Skeletal muscle satellite cell (primary cell): ENCODE results near the gene C14orf180.
"Not testable (repeated sequence)": the region's sequence is repeated elsewhere in the genome, so short reads cannot be mapped to it uniquely, and the experiment has no call there.

Experiments used
- H3K27me3 ChIP-seq: 2 replicates; pipeline ENCODE4 v1.7.0; 2013; ENCODE audit warnings: low read length; ENCODE audit not compliant: control insufficient read depth, insufficient read depth
- H3K36me3 ChIP-seq: 2 replicates; pipeline ENCODE4 v1.7.0; 2013; ENCODE audit warnings: mild to moderate bottlenecking, control low read depth, low read length; ENCODE audit not compliant: insufficient read depth
- H3K4me1 ChIP-seq: 2 replicates; pipeline ENCODE4 v1.7.0; 2013; ENCODE audit warnings: low read length; ENCODE audit not compliant: control insufficient read depth, insufficient read depth
- H3K4me2 ChIP-seq: 2 replicates; pipeline ENCODE4 v1.7.0; 2013; ENCODE audit warnings: mild to moderate bottlenecking, low read length
- H3K4me3 ChIP-seq: 2 replicates; pipeline ENCODE4 v1.7.0; 2013; ENCODE audit warnings: low read length
- H3K9ac ChIP-seq: 2 replicates; pipeline ENCODE4 v1.7.0; 2013; ENCODE audit warnings: mild to moderate bottlenecking, low read depth, low read length, moderate library complexity
- H3K9me3 ChIP-seq: replicated peaks from 2 replicates; pipeline ENCODE4 v1.7.0; 2013; ENCODE audit warnings: mild to moderate bottlenecking, control low read depth, low read length

The C14orf180 gene

DNA sequence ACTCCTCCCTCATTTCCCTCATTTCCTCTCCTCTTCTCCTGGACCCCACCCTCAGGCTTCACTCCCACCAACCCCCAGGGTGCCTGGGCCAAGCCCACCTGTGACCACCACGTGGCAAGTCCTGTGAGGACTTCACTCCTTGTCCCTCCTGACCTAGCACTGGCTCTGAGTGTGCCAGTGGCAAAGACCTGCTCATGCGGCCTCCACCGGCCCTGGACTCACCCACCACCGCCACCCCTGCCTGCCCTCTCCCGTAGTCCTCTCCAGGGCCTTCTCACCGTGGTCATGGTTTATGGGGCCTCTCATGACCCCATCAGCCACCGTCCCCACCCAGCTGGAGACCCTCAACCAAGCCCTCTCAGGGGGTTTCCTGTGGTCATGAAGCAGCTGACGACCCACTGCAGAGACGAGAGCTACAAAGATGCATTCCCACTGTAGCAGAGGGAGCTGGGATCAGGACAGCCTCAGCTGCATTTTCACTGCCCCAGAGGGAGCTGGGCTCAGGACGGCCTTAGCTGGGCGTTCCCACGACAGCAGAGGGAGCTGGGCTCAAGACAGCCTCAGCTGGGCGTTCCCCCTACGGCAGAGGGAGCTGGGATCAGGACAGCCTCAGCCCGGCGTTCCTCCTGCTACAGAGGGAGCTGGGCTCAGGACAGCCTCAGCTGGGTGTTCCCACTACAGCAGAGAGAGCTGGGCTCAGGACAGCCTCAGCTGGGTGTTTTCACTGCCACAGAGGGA is 3.2 kb upstream of the C14orf180 start:
- Histone ChIP-seq H3K4me2 (no peak overlapping the region), H3K4me3 (no peak overlapping the region), H3K4me1 (no peaks in the 10 kb centered on the region), H3K9ac (no peak overlapping the region), H3K36me3 (no peaks in the 10 kb centered on the region), H3K27me3 (peaks cover 51% of the 10 kb centered on the region), H3K9me3 (no peaks in the 10 kb centered on the region)

DNA sequence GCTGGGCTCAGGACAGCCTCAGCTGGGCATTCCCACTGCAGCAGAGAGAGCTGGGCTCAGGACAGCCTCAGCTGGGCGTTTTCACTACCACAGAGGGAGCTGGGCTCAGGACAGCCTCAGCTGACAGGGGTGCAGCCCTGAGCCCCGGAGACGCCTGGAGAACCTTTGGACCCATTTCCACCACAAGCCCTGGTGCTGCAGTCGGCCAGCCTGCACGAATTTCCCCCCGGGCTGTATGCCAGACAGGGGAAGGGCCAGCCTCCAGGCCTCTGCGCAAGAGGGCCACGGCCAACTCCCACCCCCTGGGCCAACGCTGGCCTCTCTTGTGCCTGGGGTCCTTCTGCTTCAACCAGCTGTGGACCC is 2.6 kb upstream of the C14orf180 start:
- Histone ChIP-seq H3K9me3 (no peaks in the 10 kb centered on the region), H3K36me3 (no peaks in the 10 kb centered on the region), H3K4me3 (no peak overlapping the region), H3K4me1 (no peaks in the 10 kb centered on the region), H3K9ac (no peak overlapping the region), H3K4me2 (no peak overlapping the region), H3K27me3 (peaks cover 57% of the 10 kb centered on the region)

DNA sequence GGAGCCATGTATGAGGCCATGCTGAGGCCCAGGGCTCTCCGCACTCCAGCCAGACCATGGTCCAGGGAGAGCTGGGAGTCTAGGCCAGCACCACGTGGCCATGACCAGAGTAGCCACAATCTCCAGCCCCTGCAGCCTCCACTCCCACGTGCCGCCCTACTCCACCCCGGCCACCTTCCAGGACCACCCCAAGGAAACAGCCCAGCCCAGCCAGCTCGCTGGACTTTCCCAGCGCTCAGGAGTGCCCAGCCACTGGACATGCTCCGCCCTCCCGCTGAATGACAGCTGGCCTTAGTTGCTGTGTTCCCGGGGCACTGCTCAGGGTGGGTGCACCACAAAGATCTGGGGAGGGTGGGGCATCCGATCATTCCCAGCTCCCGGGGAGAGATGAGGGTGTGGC is 2.1 kb upstream of the C14orf180 start:
- H3K9me3 ChIP-seq: no peaks in the 10 kb centered on the region
- no peak overlapping the region for H3K4me3 ChIP-seq
- no peak overlapping the region for H3K9ac ChIP-seq
- no peak overlapping the region for H3K4me2 ChIP-seq
- H3K4me1 ChIP-seq: no peaks in the 10 kb centered on the region
- H3K27me3 ChIP-seq: peaks cover 61% of the 10 kb centered on the region
- H3K36me3 ChIP-seq: no peaks in the 10 kb centered on the region

DNA sequence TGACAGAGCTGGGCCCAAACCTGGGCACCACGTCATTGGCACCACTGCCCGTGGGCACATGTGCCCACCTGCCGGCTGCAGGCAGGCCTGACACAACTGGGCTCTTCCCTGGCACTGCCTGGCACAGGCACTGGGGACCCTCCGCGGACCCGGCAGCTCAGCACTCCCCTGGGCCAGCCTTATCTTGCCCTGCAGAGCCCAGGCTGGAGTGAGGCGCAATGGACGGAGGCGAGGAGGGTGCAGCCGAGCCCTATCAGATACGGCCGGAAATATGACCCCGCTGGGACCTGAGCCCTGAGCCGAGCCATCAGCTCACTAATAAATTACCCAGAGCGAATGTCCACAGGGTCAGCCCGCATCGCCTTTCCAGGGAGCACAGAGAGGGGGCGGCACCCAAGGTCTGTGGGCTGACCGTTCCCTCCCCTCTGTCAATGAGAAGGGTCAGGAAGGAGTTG is 1.7 kb upstream of the C14orf180 start:
- Histone ChIP-seq H3K36me3 (no peaks in the 10 kb centered on the region), H3K9me3 (no peaks in the 10 kb centered on the region), H3K4me3 (no peak overlapping the region), H3K9ac (no peak overlapping the region), H3K4me2 (no peak overlapping the region), H3K4me1 (no peaks in the 10 kb centered on the region), H3K27me3 (peaks cover 66% of the 10 kb centered on the region)

DNA sequence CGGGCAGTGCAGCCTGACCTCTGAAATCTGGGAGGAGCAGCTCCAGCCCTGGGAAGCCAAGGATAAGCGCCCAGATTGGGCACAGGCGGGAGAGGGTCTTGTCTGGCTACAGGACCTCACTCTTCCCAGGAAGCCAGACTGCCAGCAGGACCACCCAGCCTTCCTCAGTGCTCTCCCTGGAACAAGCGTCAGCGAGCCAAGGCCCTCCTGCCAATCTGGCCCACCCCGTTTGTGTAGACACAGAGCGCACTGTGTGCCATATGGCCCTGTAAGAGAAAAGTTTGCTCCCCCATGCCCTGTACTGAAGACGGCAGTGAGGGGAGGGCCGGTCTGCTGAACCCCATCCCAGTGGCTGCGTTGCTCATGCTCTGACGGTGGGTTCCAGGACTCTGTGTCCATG is 1.2 kb upstream of the C14orf180 start:
- no peaks in the 10 kb centered on the region for H3K36me3 ChIP-seq
- H3K4me3 ChIP-seq: no peak overlapping the region
- H3K4me2 ChIP-seq: no peak overlapping the region
- no peaks in the 10 kb centered on the region for H3K4me1 ChIP-seq
- H3K27me3 ChIP-seq: peaks cover 70% of the 10 kb centered on the region
- H3K9me3 ChIP-seq: no peaks in the 10 kb centered on the region
- no peak overlapping the region for H3K9ac ChIP-seq

DNA sequence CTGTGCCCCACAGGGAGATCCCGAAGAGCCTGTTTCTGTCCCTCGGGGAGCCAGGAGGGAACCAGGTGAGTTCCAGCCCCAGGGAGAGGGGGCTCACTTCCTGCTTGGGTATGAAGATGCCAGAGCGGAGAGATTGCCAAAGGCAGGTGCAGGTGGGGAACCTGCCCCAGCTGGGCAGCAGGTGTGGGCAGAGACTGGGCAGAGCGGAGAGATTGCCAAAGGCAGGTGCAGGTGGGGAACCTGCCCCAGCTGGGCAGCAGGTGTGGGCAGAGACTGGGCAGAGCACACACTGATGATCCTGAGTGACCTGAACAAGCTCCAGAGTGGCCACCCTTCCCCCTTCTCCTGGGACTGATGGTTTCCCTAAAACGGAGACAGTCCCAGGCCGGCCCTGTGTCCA is 375 bp downstream of the C14orf180 start:
- H3K4me2 ChIP-seq, H3K36me3 ChIP-seq, H3K4me3 ChIP-seq, H3K4me1 ChIP-seq, H3K9me3 ChIP-seq, H3K9ac ChIP-seq: not testable (repeated sequence)
- H3K27me3 ChIP-seq: peaks cover 83% of the 10 kb centered on the region

DNA sequence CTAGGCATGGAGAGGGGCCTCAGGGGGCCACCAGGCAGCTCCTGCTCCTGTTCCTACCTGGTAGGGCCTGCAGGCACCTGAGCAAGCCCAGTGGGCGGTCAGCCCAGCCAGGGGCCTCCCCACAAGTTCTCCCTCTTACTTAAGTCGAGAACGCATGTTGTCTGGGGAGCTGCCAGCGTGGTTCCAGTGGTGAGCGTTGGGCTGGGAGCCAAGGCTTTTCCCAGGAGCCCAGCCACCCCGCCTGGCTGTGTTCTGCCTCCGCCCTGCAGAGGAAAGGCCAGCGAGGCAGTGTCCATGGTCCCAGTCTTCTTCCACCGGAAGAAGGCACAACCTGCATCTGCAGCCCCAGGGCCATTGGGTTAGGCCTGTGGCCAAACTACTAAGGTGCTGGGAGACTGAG is 1.4 kb downstream of the C14orf180 start:
- H3K4me3 ChIP-seq: no peak overlapping the region
- H3K9ac ChIP-seq: no peak overlapping the region
- no peaks in the 10 kb centered on the region for H3K4me1 ChIP-seq
- no peaks in the 10 kb centered on the region for H3K9me3 ChIP-seq
- no peaks in the 10 kb centered on the region for H3K36me3 ChIP-seq
- H3K27me3 ChIP-seq: peaks cover 94% of the 10 kb centered on the region
- H3K4me2 ChIP-seq: no peak overlapping the region

DNA sequence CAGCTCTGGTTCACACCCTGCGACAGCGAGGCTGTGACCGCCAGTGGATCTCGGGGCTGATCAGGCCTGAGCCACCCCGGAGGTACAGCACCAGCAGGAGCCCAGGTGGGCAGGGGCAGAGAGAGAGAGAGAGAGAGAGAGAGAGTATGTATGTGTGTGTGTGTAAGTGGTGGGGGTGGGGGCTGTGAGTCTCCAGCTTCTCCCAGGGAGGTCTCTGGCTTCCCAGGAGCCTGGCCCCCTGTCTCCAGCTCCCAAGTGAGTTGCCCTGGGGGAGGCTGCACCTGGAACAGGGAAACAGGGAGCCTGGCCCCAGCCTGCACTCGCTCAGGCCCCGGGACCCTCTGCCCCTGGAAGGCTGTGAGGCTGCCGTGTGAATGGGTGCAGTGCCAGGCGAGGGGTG is 2.0 kb downstream of the C14orf180 start:
- H3K4me1 ChIP-seq: no peaks in the 10 kb centered on the region
- peaks cover 94% of the 10 kb centered on the region for H3K27me3 ChIP-seq
- H3K36me3 ChIP-seq: no peaks in the 10 kb centered on the region
- no peak overlapping the region for H3K4me3 ChIP-seq
- H3K9me3 ChIP-seq: no peaks in the 10 kb centered on the region
- no peak overlapping the region for H3K9ac ChIP-seq
- no peak overlapping the region for H3K4me2 ChIP-seq

DNA sequence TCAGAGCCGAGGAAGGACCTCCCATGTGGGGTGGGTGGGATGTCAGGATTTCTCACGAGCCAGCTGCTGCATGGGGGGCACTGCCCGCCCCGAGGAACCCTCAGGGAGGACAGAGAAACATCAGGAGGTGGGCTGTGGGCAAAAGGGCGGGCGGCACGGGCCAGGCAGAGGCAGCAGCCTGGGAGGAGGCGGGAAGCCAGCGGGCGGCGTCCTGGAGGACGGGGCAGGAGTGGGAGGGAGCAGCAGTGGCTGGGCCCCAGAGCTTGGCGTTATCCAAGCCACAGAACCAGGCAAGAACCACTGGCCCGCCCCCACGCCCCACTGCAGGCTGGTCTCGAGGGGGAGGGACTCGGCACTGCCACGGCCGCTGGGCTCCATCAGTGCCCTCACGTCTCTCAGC is 2.4 kb downstream of the C14orf180 start:
- Histone ChIP-seq H3K9me3 (no peaks in the 10 kb centered on the region), H3K27me3 (peaks cover 94% of the 10 kb centered on the region), H3K9ac (no peak overlapping the region), H3K4me3 (no peak overlapping the region), H3K36me3 (no peaks in the 10 kb centered on the region), H3K4me2 (no peak overlapping the region), H3K4me1 (no peaks in the 10 kb centered on the region)

DNA sequence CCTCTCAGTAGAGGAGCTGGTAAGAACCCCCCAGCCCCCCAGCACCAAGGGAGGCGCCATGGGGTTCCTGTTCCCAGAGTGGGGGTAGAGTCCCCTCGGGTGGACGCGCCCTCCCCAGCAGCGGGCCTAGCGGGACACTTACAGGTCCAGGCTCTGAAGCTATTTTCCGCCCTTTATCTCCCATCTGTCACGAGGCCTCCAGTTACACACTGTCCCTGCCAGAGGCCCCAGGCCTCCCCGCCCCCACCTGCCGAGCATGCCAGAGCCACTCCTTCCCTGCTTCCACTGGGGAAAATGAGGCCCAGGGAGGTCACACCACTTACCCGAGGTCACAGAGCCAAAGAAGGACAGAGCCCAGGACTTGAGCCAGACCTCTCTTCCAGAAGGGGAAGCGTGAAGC is 3.1 kb downstream of the C14orf180 start:
- Histone ChIP-seq H3K4me3 (no peak overlapping the region), H3K4me2 (no peak overlapping the region), H3K9me3 (no peaks in the 10 kb centered on the region), H3K36me3 (no peaks in the 10 kb centered on the region), H3K4me1 (no peaks in the 10 kb centered on the region), H3K27me3 (peaks cover 96% of the 10 kb centered on the region), H3K9ac (no peak overlapping the region)

DNA sequence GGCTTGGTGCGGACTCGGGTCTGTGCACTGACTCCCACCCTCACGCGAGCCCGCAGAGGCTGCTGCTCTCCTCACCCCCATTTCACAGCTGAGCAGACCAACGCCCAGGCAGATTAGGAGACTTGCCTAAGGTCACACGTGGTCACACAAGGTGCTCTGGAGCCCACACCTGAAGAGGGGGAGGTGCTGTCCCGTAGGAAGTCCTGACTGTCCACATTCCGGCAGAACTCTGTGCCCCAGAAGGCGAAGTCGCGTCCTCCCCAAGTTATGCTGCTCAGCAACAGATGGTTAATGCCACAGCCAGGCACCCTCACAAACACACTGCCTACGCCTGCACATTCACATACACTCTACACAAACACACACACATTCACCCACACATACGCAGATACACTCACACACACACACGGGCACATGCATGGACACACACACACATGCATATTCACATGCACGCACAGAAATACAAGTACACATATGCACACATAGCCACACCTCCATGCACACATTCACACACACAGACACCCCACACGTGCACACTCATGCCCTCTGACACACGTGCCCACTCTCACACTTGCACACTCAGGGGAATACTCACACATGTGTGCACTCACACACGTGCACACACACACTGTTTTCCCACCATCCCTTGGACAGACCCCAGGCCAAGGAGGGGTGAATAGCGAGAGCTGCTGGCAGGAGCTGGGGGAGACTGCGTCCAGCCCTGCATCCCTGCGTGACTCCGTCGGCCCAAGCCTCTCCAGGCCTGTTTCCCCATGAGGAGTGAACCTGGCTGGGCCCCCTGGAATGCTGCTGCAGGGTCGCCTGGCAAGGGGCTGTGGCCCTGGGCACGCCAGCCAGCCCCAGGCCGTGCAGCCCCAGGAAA is 4.1 kb downstream of the C14orf180 start:
- H3K4me2 ChIP-seq: no peak overlapping the region
- H3K27me3 ChIP-seq: peaks cover 96% of the 10 kb centered on the region
- H3K9ac ChIP-seq: no peak overlapping the region
- no peak overlapping the region for H3K4me3 ChIP-seq
- no peaks in the 10 kb centered on the region for H3K4me1 ChIP-seq
- H3K9me3 ChIP-seq: no peaks in the 10 kb centered on the region
- no peaks in the 10 kb centered on the region for H3K36me3 ChIP-seq

DNA sequence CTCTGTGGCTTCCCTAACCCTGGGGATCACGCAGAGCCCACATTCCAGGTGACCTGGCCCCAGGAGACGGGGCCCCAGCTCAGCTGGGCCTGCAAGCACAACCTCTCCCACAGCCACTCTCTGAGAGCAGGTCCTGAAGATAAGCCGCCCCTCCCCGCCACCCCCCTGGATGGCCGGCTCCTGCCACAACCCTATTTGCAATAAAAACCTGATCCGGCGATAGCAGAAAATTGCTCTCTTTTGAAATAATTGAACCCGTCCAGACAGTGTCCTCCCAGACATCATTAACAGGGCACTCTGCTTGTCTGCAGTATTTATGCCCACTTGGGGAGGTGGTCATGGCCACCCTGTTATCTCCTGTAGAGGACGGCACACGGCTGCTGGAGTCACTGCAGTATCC is 5.0 kb downstream of the C14orf180 start:
- peaks cover 96% of the 10 kb centered on the region for H3K27me3 ChIP-seq
- H3K4me2 ChIP-seq: no peak overlapping the region
- no peaks in the 10 kb centered on the region for H3K4me1 ChIP-seq
- H3K4me3 ChIP-seq: no peak overlapping the region
- no peaks in the 10 kb centered on the region for H3K9me3 ChIP-seq
- H3K36me3 ChIP-seq: no peaks in the 10 kb centered on the region
- no peak overlapping the region for H3K9ac ChIP-seq
